Measurements from ENCODE around the gene MUC20. TPM values are rescaled to one million over a fixed set of nuclear protein-coding genes. Genes with fewer than 3 reads are reported as not detected.

MUC20 gene
- total RNA-seq, 1 experiment from 2014 or later = 176 TPM

- POLR2A ChIA-PET (ENCODE audit: unreplicated experiment) = no interaction called here
- TF ChIP-seq CTCF (conservative IDR thresholded peaks at IDR 0.05) (no peak), EZH2 (IDR thresholded peaks at IDR 0.05; ENCODE audit: low read depth) (no peak)
- intact Hi-C loops (cut with micrococcal nuclease; ENCODE audit: unreplicated experiment) = no loop called here
- Histone ChIP-seq H3K4me3 (no peak overlapping the region), H3K27ac (no peak overlapping the region), H3F3A (ENCODE audit: insufficient read depth, low read depth) (no peaks in the 10 kb centered on the region), H3K4me2 (no peak overlapping the region), H3K9me3 (ENCODE audit: insufficient read depth, low read depth) (no peaks in the 10 kb centered on the region), H3K36me3 (ENCODE audit: low read depth) (no peaks in the 10 kb centered on the region), H4K20me1 (ENCODE audit: insufficient read depth) (no peaks in the 10 kb centered on the region), H3K79me2 (ENCODE audit: low read depth) (no peaks in the 10 kb centered on the region), H3K4me1 (replicated peaks; ENCODE audit: insufficient read depth) (no peaks in the 10 kb centered on the region), H3K27me3 (ENCODE audit: insufficient read depth, low read depth) (no peaks in the 10 kb centered on the region), H2AFZ (no peak overlapping the region), H3K9me2 (ENCODE audit: insufficient read depth) (no peaks in the 10 kb centered on the region)
- BruUV-seq (replicated peaks) = no TSS peak
- no peak for DNase-seq
- CTCF ChIA-PET = no interaction called here
Measured at GRCh38 chr3:195760345-195761122, 39.8 kb downstream of the MUC20 start.

- no peaks in the 10 kb centered on the region for H3K27me3 ChIP-seq (ENCODE audit: insufficient read depth, low read depth)
- H3F3A ChIP-seq (ENCODE audit: insufficient read depth, low read depth) = no peaks in the 10 kb centered on the region
- no peaks in the 10 kb centered on the region for H3K4me1 ChIP-seq (replicated peaks; ENCODE audit: insufficient read depth)
- H3K9me2 ChIP-seq (ENCODE audit: insufficient read depth) = no peaks in the 10 kb centered on the region
- H3K4me2 ChIP-seq = no peak overlapping the region
- CTCF ChIA-PET = no interaction called here
- intact Hi-C loops (cut with micrococcal nuclease; ENCODE audit: unreplicated experiment) = no loop called here
- no peaks in the 10 kb centered on the region for H3K9me3 ChIP-seq (ENCODE audit: insufficient read depth, low read depth)
- POLR2A ChIA-PET (ENCODE audit: unreplicated experiment) = no interaction called here
- H3K4me3 ChIP-seq = no peak overlapping the region
- DNase-seq = no peak
- H4K20me1 ChIP-seq (ENCODE audit: insufficient read depth) = no peaks in the 10 kb centered on the region
- no peak overlapping the region for H3K27ac ChIP-seq
- no peaks in the 10 kb centered on the region for H3K36me3 ChIP-seq (ENCODE audit: low read depth)
- H2AFZ ChIP-seq = no peak overlapping the region
- BruUV-seq (replicated peaks) = no TSS peak
- TF ChIP-seq CTCF (conservative IDR thresholded peaks at IDR 0.05) = no peak
- no peak for TF ChIP-seq EZH2 (IDR thresholded peaks at IDR 0.05; ENCODE audit: low read depth)
- H3K79me2 ChIP-seq (ENCODE audit: low read depth) = no peaks in the 10 kb centered on the region
Measured at GRCh38 chr3:195761123-195761566, 40.4 kb downstream of the MUC20 start.

GRCh38 chr3:195761567-195762248, 40.9 kb downstream of the MUC20 start:
- ChIA-PET CTCF (no interaction called here), POLR2A (ENCODE audit: unreplicated experiment) (no interaction called here)
- intact Hi-C loops (cut with micrococcal nuclease; ENCODE audit: unreplicated experiment) = no loop called here
- Histone ChIP-seq H4K20me1 (ENCODE audit: insufficient read depth) (no peaks in the 10 kb centered on the region), H3K27me3 (ENCODE audit: insufficient read depth, low read depth) (no peaks in the 10 kb centered on the region), H3K4me3 (no peak overlapping the region), H3K27ac (no peak overlapping the region), H2AFZ (no peak overlapping the region), H3K4me2 (no peak overlapping the region), H3K9me3 (ENCODE audit: insufficient read depth, low read depth) (no peaks in the 10 kb centered on the region), H3K36me3 (ENCODE audit: low read depth) (no peaks in the 10 kb centered on the region), H3K9me2 (ENCODE audit: insufficient read depth) (no peaks in the 10 kb centered on the region), H3F3A (ENCODE audit: insufficient read depth, low read depth) (no peaks in the 10 kb centered on the region), H3K79me2 (ENCODE audit: low read depth) (no peaks in the 10 kb centered on the region), H3K4me1 (replicated peaks; ENCODE audit: insufficient read depth) (no peaks in the 10 kb centered on the region)
- DNase-seq = no peak
- TF ChIP-seq CTCF (conservative IDR thresholded peaks at IDR 0.05) (no peak), EZH2 (IDR thresholded peaks at IDR 0.05; ENCODE audit: low read depth) (no peak)
- no TSS peak for BruUV-seq (replicated peaks)
